Measurements from ENCODE around the gene BAX. TPM values are rescaled to one million over a fixed set of nuclear protein-coding genes. Genes with fewer than 3 reads are reported as not detected.

Gene BAX
- total RNA-seq, 1 donor from 2014 or later, result 127 TPM

GRCh38 chr19:48946463-48947257 lies 8.0 kb upstream of the BAX start:
- no peaks in the 10 kb centered on the region for H3K27me3 ChIP-seq
- no peak overlapping the region for H3K27ac ChIP-seq
- intact Hi-C loops (cut with DNase I), result no loop called here
- no peak overlapping the region for H3K4me3 ChIP-seq
- no peaks in the 10 kb centered on the region for H3K9me3 ChIP-seq
- ATAC-seq (peak; percentile 16), DNase-seq (no peak)
- no peaks in the 10 kb centered on the region for H3K4me1 ChIP-seq
- no peak for TF ChIP-seq CTCF (IDR thresholded peaks at IDR 0.05)
- H3K36me3 ChIP-seq, result no peaks in the 10 kb centered on the region

DNA sequence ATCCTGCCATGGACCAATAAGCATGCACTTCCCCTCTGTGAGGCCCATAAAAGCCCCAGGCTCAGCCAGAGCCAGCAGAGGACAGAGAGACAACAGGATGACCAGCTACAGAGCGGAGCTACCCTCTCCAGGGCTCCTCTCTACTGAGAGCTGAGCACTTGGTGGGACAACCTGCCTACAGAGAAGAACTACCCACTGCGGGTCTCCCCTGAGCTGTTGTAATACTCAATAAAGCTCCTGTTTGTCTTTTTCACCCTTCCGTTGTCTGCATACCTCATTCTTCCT lies 7.5 kb upstream of the BAX start:
- Histone ChIP-seq H3K36me3 (no peaks in the 10 kb centered on the region), H3K4me1 (no peaks in the 10 kb centered on the region), H3K9me3 (no peaks in the 10 kb centered on the region), H3K27me3 (no peaks in the 10 kb centered on the region), H3K4me3 (no peak overlapping the region), H3K27ac (no peak overlapping the region)
- no peak for ATAC-seq
- no peak for DNase-seq
- TF ChIP-seq CTCF (IDR thresholded peaks at IDR 0.05), result no peak
- intact Hi-C loops (cut with DNase I), result no loop called here

DNA sequence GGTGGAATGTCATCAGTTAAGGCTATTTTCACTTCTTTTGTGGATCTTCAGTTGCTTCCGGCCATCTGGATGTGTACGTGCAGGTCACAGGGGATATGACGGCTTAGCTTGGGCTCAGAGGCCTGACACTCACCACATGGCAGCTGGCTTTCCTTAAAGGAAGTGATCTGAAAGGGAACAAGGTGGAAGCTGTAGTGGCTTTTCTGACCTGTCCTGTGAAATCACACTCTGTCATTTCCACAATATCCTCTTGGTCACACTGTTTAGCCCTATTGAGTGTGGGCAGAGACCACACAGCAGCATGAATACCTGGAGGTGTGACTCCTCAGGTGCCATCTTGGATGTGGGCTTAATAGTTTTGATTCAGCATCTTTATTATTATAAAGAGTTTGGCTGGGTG lies 4.5 kb upstream of the BAX start:
- no peak for TF ChIP-seq CTCF (IDR thresholded peaks at IDR 0.05)
- DNase-seq, result no peak
- H3K4me1 ChIP-seq, result peaks cover 5% of the 10 kb centered on the region
- no peaks in the 10 kb centered on the region for H3K9me3 ChIP-seq
- no peaks in the 10 kb centered on the region for H3K27me3 ChIP-seq
- no peak overlapping the region for H3K27ac ChIP-seq
- H3K4me3 ChIP-seq, result no peak overlapping the region
- no peaks in the 10 kb centered on the region for H3K36me3 ChIP-seq
- no peak for ATAC-seq
- intact Hi-C loops (cut with DNase I), result no loop called here

DNA sequence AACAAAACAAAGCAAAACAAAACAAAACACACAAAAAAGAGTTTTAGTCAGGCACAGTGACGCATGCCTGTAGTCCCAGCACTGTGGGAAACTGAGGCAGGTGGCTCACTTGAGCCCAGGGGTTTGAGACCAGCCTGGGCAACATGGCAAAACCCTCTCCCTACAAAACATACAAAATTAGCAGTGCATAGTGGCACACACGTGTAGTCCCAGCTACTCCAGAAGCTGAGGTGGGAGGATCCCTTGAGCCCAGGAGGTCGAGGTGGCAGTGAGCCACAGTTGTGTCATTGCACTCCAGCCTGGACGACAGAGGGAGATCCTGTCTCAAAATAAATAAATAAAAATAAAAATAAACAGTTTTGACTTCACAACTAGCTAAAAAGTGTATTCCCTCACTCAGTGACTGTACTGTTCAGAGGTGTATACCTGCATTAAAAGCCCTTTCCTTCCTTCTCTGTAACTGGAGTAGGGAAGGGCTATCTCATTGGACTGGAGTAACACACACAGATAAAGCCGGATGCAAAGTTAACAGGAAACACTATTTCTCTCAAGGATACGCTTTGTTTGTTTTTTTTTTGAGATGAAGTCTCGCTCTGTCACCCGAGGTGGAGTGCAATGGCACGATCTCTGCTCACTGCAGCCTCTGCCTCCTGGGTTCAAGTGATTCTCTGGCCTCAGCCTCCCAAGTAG lies 3.7 kb upstream of the BAX start:
- Histone ChIP-seq H3K27ac (no peak overlapping the region), H3K36me3 (no peaks in the 10 kb centered on the region), H3K9me3 (no peaks in the 10 kb centered on the region), H3K4me3 (no peak overlapping the region), H3K27me3 (no peaks in the 10 kb centered on the region), H3K4me1 (peaks cover 10% of the 10 kb centered on the region)
- DNase-seq (no peak), ATAC-seq (no peak)
- no peak for TF ChIP-seq CTCF (IDR thresholded peaks at IDR 0.05)
- intact Hi-C loops (cut with DNase I), result no loop called here

GRCh38 chr19:48953141-48953540 lies 1.5 kb upstream of the BAX start:
- DNase-seq, result no peak
- no peaks in the 10 kb centered on the region for H3K9me3 ChIP-seq
- no peaks in the 10 kb centered on the region for H3K27me3 ChIP-seq
- ATAC-seq, result no peak
- H3K4me3 ChIP-seq, result no peak overlapping the region
- no peak for TF ChIP-seq CTCF (IDR thresholded peaks at IDR 0.05)
- H3K36me3 ChIP-seq, result peaks cover 5% of the 10 kb centered on the region
- no peak overlapping the region for H3K27ac ChIP-seq
- H3K4me1 ChIP-seq, result peaks cover 13% of the 10 kb centered on the region
- intact Hi-C loops (cut with DNase I), result no loop called here

Measured in upper lobe of right lung (tissue), 1 donor.